ENCODE results near the gene SAMD13.

GRCh38 chr1:84268346-84268745 is 33.2 kb upstream of the SAMD13 start:
- TF ChIP-seq, protein P1, sequence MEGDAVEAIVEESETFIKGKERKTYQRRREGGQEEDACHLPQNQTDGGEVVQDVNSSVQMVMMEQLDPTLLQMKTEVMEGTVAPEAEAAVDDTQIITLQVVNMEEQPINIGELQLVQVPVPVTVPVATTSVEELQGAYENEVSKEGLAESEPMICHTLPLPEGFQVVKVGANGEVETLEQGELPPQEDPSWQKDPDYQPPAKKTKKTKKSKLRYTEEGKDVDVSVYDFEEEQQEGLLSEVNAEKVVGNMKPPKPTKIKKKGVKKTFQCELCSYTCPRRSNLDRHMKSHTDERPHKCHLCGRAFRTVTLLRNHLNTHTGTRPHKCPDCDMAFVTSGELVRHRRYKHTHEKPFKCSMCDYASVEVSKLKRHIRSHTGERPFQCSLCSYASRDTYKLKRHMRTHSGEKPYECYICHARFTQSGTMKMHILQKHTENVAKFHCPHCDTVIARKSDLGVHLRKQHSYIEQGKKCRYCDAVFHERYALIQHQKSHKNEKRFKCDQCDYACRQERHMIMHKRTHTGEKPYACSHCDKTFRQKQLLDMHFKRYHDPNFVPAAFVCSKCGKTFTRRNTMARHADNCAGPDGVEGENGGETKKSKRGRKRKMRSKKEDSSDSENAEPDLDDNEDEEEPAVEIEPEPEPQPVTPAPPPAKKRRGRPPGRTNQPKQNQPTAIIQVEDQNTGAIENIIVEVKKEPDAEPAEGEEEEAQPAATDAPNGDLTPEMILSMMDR (IDR thresholded peaks at IDR 0.05 in 8 of 11, conservative IDR thresholded peaks at IDR 0.05 in 3 of 11), result no peak
- TF ChIP-seq POLR2A (IDR thresholded peaks at IDR 0.05) (no peak), POLR2AphosphoS5 (IDR thresholded peaks at IDR 0.05) (no peak)

Data from spleen (tissue), 7 donors.